T-helper 22 cell (primary cell): ENCODE data around the gene CITED4.

ENCODE experiments used
- DNase-seq: peaks from one replicate; pipeline ENCODE4 v3.0.0-alpha.2; 2020; ENCODE audit warnings: low read depth

Gene CITED4

DNA sequence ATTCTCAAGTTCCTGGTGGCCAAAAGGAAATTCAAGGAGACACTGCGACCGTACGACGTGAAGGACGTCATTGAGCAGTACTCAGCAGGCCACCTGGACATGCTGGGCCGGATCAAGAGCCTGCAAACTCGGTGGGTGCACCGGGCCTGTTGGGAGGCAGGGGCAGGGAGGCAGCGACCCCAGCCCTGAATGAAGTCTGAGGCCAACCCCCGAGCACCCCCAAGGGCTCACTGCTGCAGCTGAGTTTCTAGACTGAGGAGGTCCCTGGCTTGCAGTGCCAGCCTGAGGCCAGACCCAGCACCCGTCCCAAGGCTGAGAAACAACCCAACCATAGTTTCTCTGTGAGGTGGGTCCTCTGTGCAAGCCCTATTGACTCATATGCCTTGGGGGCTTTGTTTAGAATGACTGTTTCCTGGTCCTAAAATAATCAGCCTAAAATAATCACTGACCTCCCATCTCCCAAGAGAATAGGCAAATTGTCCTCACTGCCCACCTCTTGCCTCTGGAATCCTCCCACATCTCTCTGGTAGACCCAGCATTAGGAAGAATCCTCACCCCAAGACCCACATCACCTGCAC, 27.1 kb downstream of the CITED4 start:
- no peak for DNase-seq

DNA sequence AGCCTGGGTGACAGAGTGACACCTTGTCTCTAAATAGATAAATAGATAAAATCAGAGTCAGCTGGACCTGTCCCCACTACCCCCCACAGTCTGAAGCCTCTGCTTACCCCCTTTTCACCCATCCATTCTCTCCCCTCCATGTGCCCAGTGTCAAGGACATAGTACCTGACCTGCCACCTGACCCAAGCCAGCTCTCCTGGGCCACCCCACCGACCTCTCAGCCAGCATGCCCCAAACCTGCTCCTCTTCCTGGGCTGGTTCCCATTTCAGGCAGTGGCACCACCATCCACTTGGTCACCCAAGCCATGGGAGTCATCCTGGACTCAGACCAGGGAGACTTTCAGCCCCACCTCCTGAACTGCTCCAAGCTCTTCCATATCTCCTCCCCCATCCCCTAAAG, 28.2 kb downstream of the CITED4 start:
- no peak for DNase-seq

DNA sequence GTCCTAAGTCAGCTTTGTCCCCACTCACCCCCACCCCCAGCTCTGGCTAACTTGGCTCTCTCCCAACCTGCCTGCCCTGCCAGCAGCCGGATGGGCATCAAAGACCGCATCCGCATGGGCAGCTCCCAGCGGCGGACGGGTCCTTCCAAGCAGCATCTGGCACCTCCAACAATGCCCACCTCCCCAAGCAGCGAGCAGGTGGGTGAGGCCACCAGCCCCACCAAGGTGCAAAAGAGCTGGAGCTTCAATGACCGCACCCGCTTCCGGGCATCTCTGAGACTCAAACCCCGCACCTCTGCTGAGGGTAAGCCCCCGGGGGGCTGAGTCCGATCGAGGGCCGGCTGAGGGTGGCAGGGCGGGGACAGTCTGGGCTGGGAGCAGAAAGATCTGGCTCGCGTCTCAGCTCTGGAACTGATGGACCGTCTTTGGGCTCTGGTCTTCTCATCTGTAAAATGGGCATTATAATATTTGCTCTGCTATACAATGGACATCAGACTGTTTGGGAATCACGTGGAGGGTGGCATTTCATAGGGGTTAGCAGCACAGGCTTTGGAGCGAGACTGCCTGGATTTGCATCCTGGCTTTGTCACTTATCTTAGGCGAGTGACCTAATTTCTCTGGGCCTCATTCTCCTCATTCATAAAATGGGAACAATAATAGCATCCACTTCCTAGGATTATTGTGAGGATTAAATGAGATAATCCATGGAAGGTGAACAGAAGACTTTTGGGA, 31.0 kb downstream of the CITED4 start:
- no peak for DNase-seq

DNA sequence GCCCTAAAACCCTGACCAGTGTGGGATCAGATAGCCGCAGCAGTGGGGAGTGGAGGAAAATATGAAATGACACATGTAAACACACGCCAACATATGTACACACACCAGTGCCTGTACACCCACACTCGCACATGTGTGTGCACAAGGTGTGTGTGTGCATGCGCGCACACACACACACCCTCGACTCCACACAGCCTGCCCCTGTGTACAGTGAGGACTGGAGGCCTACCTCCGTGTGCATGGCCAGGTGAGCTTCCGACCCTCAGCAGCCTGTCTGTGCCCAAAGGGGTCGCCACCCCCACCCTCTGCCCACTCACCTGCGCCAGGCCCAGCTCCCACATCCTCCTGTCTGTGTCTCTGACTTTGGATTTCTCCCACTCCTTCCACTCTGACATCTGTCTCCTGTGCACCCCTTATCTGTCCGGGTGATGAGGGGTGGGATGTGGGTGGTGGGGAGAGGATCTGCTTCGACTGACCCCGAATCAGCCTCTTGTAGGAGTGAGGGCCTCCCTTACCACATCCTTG, 31.7 kb downstream of the CITED4 start:
- no peak for DNase-seq

DNA sequence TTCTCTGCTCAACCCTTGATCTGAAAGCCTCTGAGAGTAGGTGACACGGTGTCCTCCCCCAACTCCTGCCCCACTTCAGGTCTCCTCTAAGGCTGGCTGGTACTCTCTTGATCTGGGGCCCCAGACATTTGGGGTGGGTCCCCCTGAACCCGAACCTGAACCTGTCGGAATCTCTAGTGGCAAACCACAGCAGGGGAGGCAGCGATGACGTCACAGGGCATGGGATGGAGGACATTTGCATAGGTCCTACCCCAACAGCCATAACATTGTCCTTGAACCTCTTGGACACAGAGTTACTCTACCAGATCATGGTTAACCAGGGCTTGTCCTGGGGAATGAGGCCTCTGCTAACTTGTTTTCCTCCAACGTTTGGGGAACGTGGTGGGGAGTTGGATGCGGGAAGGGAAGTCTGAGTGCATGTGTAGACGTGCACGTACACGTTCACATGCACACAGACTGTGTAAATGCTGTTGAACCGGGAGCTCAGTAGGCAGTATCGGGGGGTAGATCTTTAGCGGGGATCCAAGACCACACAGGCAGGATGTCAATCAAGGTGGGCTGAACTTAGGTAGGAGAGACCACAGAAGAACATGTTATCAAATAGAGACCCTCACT, 32.4 kb downstream of the CITED4 start:
- DNase-seq: no peak

DNA sequence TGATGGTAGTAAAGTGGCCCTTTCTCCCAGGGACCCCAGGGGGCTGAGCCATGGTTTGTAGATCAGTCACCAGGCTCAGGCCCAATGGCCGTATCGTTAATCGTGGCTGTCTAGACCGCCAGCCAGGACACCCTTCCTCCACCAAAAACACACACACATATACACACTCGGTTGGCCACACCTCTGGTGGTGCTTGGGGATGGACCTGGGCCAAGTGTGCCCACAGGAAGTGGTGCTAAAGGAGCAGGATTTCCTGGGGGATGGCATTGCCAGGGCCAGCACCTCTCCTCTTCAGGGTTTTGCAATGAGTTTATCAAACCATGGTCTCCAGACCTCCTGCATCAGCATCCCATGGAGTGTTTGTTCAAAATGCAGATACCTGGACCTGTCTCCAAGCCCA, 36.2 kb downstream of the CITED4 start:
- no peak for DNase-seq

DNA sequence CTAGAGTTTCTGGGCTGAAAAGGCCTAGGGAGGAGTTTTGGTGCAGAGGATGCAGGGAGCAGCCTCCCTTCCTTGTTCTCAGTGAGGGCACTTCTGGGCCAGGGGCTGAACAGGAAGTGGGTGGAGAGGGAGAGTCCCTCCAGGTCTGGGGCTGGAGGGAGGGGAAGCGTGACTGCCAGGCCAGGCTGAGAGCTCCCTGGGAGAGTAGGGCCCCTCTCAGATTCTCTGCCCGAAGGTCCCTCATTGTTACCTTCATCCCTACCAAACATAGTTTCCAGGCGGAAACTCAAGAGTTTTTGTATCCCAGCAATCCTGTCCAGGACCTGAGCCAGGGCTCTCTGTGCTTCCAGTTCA, 36.8 kb downstream of the CITED4 start:
- no peak for DNase-seq

DNA sequence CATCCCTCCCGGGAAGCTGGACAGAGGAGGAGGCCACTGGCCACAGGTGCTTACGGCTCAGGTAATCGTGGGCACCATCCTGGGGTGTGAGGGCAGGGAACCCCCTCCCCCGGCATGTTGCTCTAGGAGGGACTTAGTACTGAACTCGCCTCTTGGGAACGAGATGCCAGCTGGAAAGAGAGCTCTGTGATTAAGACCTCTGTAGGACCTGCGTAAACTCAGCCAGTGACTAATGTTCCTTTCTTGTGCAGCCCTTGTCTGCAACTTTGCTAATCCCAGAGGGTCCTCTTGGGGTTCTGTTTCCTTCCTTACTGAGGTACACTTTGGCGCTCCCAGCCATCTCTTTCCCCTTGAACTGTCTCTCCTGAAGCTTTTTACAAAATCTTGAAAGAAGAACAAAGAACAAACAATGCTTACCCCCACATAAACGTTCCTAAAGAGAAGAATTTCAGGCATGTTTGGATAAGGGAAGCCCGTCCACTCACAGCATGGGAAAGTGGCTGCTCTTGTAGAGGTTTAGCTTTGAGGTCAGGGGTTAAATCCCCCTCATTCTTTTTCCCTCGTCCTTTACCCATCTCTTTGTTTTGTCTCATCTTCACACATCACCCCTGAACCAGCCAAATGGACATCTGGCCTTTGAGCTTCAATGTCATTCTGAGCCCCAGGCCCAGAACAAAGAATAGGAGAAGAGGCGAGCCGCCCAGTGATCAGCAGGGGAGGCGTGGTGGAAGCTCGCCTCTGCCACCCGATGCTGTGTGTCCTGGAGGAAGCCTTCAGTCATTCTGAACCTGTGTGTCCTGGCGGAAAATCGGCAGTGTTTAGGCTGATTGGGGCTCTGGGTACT, 37.4 kb downstream of the CITED4 start:
- no peak for DNase-seq

DNA sequence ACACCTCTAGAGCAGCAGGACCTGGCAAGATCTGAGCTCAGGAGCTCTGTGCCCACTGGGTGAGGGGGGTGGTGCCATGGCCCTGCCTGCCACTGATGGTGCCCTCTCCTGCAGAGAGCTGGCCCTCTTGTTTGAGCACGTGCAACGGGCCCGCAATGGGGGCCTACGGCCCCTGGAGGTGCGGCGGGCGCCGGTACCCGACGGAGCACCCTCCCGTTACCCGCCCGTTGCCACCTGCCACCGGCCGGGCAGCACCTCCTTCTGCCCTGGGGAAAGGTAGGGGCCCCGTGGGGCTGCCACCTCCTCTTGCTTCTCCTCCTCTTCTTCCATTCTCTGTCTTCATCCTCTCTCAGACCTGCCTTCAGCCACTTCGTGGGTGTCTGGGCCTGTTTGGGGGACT, 38.2 kb downstream of the CITED4 start:
- DNase-seq: no peak

DNA sequence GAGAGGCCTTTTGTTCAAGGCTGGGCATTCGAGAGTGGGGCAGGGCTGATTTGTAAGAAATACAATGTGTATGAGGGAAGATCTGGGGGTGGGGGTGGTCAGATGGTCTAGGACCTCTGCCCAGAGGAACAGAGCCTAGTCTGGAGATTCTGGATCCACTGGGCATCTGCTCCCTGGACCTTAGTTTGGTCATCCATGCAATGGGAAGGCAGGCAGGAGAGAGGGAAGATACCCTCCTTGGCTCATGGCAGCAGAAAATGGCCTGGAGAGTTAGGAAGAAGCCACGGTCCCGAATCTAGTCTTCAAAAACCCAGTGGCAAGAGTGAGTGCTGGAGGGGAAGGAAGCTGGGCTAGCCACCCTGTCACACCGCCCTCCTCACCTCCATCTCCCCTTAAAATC, 38.8 kb downstream of the CITED4 start:
- no peak for DNase-seq

DNA sequence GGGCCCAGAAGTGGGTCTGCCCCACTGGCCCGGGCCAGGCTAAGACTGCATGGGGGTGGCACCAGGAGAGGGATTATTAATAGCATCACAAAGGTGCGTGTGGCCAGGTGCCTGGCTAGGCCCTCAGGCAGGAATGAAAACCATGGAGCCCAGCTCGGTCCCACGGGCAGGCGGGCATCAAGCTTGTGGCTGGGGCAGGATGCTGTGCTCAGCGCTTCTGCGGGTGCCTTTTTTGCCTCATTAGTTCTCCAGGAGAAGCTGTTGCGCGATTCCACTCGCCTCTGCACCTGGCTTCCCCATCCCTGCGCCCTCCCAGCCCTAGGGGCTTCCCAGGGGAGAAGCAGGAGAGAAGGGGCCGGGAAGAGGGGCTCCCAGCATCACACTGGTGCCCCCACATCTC, 39.3 kb downstream of the CITED4 start:
- DNase-seq: no peak

DNA sequence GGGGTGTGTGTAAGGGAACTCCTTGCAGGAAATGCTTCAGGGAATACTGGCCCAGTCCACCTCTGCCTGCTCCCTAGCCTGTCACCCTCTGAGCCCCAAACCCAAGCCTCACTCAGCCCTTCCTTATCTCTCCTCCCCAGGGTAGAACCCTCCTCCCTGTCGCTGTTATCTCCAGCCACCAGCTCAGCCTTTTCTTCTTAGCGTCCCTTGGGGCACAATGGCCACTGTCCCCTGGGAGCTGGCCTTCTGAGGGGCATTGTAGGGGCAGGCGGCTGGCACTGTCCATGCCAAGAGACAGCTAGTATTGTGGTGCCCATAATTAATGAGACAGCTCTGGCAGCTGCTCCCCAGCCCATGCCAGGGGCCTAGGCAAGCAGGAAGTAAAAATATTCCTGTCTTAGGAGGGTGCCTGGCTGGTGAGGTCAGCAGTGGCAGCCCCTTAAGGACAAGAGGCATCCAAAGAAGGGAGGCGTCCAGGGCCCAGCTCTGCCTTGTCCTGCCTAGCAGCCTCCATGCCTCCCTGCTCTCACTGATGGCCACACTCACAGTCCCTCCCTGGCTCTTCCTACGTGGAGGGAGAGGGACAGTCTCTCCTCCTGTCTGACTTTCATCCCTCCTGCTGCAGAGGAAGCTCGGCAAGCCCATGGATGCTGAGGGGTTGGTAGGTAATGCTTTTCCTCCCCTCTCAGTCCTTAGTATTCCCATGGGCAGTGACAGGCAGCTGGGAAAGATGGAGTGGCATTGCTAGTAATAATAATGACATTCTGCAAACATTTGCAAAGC, 41.1 kb downstream of the CITED4 start:
- no peak for DNase-seq

DNA sequence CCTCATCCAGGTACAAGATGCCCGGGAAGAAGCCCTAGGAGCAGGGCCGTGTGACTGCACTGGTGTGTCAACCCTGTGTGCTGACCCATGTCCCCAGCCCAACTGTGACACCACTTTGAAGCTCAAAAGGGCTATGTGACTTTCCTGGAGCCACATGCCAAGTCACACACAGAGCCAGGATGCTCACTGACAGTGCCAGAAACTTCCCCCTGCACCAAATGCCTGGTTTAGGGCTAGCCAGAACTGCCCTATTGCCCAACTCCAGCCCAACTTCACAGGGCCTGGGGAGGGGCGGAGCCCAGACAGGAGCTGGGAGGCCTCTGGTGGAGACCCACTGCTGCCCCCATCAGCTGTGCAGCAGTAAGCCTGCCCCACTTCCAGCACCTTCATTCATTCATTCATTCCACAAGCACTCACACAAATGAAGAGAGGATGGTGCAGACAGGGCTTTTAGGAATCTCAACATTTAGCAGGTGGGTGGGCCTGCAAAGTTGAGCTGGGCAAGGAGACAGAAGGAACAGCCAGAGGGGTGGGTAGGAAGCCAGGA, 41.8 kb downstream of the CITED4 start:
- DNase-seq: no peak

DNA sequence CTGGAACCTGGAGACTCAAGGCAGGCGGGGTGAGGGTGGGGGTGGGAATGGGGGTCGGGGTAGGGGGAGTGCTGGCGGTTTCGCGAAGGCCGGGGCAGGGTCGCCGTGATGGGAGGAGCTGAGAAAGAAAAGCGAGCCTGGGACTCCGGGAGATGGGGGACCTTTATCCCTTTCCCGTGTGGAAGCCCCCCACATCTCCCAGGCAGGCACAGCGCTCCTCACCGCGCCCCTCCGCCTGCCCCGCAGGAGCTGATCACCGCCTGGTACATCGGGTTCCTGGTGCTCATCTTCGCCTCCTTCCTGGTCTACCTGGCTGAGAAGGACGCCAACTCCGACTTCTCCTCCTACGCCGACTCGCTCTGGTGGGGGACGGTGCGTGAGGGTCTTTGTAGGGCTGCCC, 43.1 kb downstream of the CITED4 start:
- DNase-seq: no peak

DNA sequence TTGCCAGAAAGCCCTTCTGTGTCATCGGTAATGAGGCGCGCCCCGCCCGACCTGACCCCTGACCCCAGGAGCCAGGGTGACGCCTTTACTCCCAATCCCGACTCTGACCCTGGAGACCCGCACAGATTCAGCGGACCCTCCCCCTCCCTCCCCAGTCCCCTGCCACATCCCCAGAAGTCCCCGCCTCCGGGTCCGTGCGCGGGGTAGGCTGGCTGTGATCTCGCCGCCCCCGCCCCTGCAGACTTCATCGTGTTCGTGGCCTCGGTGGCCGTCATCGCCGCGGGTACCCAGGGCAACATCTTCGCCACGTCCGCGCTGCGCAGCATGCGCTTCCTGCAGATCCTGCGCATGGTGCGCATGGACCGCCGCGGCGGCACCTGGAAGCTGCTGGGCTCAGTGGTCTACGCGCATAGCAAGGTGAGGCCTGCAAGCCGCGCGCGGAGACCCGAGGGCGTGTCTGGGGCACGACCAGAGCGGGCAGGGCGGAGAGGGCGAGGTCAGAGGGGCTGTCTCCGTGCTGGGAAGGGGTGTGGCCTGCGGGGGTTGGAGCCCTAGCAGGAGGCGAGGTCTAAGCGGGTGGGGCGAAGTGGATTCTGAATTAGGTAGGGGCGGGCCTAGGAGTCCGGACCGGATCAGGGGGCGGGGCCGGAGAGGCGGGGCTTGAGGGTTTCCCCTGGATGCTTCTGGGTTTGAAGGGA, 43.8 kb downstream of the CITED4 start:
- DNase-seq: peak; percentile 84

DNA sequence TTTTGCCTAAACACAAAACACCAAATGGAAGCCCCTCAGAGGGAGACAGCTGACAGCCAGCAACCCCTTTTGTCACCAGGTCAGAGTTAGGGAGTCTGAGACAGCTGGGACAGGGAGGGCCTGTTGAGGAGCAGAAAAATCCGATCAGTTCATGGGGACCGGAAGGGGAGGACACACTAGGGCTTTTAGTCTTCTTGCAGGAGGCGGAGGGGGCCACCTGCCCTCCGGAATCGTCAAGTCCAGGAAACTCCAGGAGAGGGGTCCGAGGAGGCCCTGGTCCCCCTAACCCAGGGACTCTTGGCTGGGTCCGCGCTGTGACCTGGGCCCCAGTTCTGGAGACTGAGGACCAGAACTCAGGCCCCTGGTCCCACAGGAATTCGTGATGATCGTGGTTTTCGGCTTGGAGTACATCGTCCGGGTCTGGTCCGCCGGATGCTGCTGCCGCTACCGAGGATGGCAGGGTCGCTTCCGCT, 44.3 kb downstream of the CITED4 start:
- DNase-seq: no peak

DNA sequence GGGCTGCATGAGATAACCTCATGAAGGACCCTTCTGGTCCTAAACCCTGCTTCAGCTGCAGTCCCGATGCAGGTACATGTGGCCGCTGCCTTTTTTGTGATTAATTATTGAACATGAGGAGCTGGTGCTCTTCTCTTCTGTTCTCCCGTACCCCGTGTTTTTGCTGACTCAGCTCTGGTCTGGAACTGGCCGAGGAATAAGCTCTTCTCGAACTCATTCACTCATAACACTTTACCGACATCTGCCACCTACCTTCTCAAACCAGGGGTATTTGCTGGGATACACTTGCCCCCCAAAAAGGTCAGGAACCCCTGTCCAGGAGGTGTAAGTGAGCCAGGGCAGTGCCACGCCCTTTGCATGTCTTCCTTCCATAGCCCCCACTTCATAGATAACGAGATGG, 46.7 kb downstream of the CITED4 start:
- DNase-seq: no peak
